Naive thymus-derived CD4-positive, alpha-beta T cell (primary cell): ENCODE data around the gene MLXIPL. TPM values are rescaled to one million over a fixed set of nuclear protein-coding genes. Genes with fewer than 3 reads are reported as not detected.
A peak's percentile ranks its signal among the peaks of the same experiment; 100 is the strongest.

Experiments
- ATAC-seq: fragments of 150-1000 bp; cut with Tn5 transposase; 2 replicates; pipeline ENCODE4 v1.10.0; 2021; ENCODE audit warnings: mild to moderate bottlenecking, moderate library complexity
- CTCF ChIA-PET: fragments of 350-600 bp; sonication (Branson Sonifier 250); formaldehyde crosslinking; loops from one replicate; lab custom pipeline; 2021; ENCODE audit warnings: antibody characterized with exemption; lab: Charles Lee
- POLR2A ChIA-PET: fragments of 350-600 bp; sonication (Branson Sonifier 250); formaldehyde crosslinking; loops from one replicate; lab custom pipeline; 2021; ENCODE audit warnings: antibody characterized with exemption, inconsistent platforms; lab: Charles Lee
- DNase-seq, 9 donors: peaks; one replicate each; pipeline versions ENCODE4 v3.0.0 to v3.0.0-alpha.2; 2020 to 2022; ENCODE audit warnings: mixed read lengths in 1 of 9
- H3K27ac ChIP-seq: one replicate; pipeline ENCODE4 v1.7.0; 2013; ENCODE audit warnings: mild to moderate bottlenecking, low read depth, low read length, moderate library complexity
- H3K27me3 ChIP-seq, 2 donors: one replicate each; pipeline ENCODE4 v1.7.0; 2013; ENCODE audit warnings: low read length in 2 of 2, mild to moderate bottlenecking in 2 of 2, moderate library complexity in 2 of 2; ENCODE audit not compliant: control insufficient read depth in 2 of 2, insufficient read depth in 2 of 2
- H3K36me3 ChIP-seq, 3 experiments: 1 replicate in 2 of 3; 2 replicates in 1 of 3; pipeline ENCODE4 v1.7.0; 2013; ENCODE audit warnings: low read length in 3 of 3, mild to moderate bottlenecking in 3 of 3, moderate library complexity in 1 of 3; ENCODE audit not compliant: insufficient read depth in 3 of 3, control insufficient read depth in 2 of 3
- H3K4me1 ChIP-seq, 2 donors: one replicate each; pipeline ENCODE4 v1.7.0; 2013; ENCODE audit warnings: low read length in 2 of 2, mild to moderate bottlenecking in 2 of 2, moderate library complexity in 1 of 2; ENCODE audit not compliant: control insufficient read depth in 2 of 2, insufficient read depth in 2 of 2
- H3K4me3 ChIP-seq: 2 replicates; pipeline ENCODE4 v1.7.0; 2013; ENCODE audit warnings: mild to moderate bottlenecking, low read length
- H3K9me3 ChIP-seq, 3 experiments: 1 replicate in 2 of 3; 2 replicates in 1 of 3; pipeline ENCODE4 v1.7.0; 2013; ENCODE audit warnings: low read length in 3 of 3; ENCODE audit not compliant: control insufficient read depth in 2 of 3
- H3K27ac Mint-ChIP-seq, 9 donors: one replicate each; pipeline ENCODE4 v1.8.0; 2020 to 2022; ENCODE audit warnings: mixed read lengths in 9 of 9, mild to moderate bottlenecking in 8 of 9, moderate library complexity in 5 of 9, inconsistent platforms in 2 of 9
- H3K27me3 Mint-ChIP-seq, 5 donors: one replicate each; pipeline ENCODE4 v1.8.0; 2021 to 2022; ENCODE audit warnings: mixed read lengths in 5 of 5, mild to moderate bottlenecking in 1 of 5
- H3K36me3 Mint-ChIP-seq, 5 donors: one replicate each; pipeline ENCODE4 v1.8.0; 2020 to 2022; ENCODE audit warnings: mixed read lengths in 5 of 5, mild to moderate bottlenecking in 3 of 5, inconsistent platforms in 1 of 5
- H3K4me1 Mint-ChIP-seq, 7 donors: one replicate each; pipeline ENCODE4 v1.8.0; 2020 to 2022; ENCODE audit warnings: mixed read lengths in 7 of 7, mild to moderate bottlenecking in 3 of 7, inconsistent platforms in 1 of 7
- H3K4me3 Mint-ChIP-seq, 10 donors: one replicate each; pipeline ENCODE4 v1.8.0; 2020 to 2022; ENCODE audit warnings: mild to moderate bottlenecking in 10 of 10, mixed read lengths in 10 of 10, moderate library complexity in 6 of 10, inconsistent platforms in 2 of 10
- H3K9me3 Mint-ChIP-seq, 11 donors: one replicate each; pipeline ENCODE4 v1.8.0; 2020 to 2022; ENCODE audit warnings: mixed read lengths in 11 of 11, mild to moderate bottlenecking in 4 of 11, inconsistent platforms in 1 of 11, moderate library complexity in 1 of 11
- intact Hi-C, 2 donors: fragments of 100-400 bp; cut with micrococcal nuclease; formaldehyde crosslinking; loops; one replicate each; pipeline ENCODE4 v1.15.1; 2023
- polyA plus RNA-seq, 2 donors: library from polyadenylated mRNA; unstranded; fragments of 300-500 nt; fragmentation: Illumina TruSeq; gene quantifications; one replicate each; pipeline ENCODE4 v1.2.3, GENCODE V29; 2021
- total RNA-seq, 6 experiments: library from RNA in 5 of 6; stranded (reverse) in 5 of 6; gene quantifications; 1 replicate in 5 of 6; 2 replicates in 1 of 6; pipeline ENCODE4 v1.2.3 and lab custom pipeline; 2021 to 2026

MLXIPL gene
- total and polyA plus RNA-seq, 7 experiments from 2014 or later, result not detected

GRCh38 chr7:73646785-73647724 is 22.7 kb upstream of the MLXIPL start:
- intact Hi-C loops, result no loop called here
- Histone ChIP-seq H3K27me3 (peaks cover 0 to 15% of the 10 kb centered on the region in 2 donors), H3K4me1 (peaks cover 0 to 4% of the 10 kb centered on the region in 2 donors), H3K4me3 (no peak overlapping the region), H3K9me3 (peaks cover 0 to under 1% (median 0%) of the 10 kb centered on the region in 3 experiments), H3K36me3 (no peaks in the 10 kb centered on the region), H3K27ac (no peak overlapping the region)
- ChIA-PET CTCF (no interaction called here), POLR2A (interaction anchor here (0.7 kb wide), 1 partner anchor 11 kb away, joined by 4 read pairs; no protein-coding TSS in a partner anchor)
- ATAC-seq, result no peak
- no peak for DNase-seq
- Mint-ChIP-seq H3K27ac (no peak overlapping the region), H3K27me3 (peaks cover 50 to 63% (median 55%) of the 10 kb centered on the region in 5 donors), H3K4me1 (peaks cover 8 to 17% (median 9%) of the 10 kb centered on the region in 7 donors), H3K4me3 (peak overlapping the region in 6 of 10 donors; percentile 29 to 56 (median 46)), H3K9me3 (peaks cover 0 to 6% (median under 1%) of the 10 kb centered on the region in 11 donors), H3K36me3 (peaks cover 0 to 1% (median under 1%) of the 10 kb centered on the region in 5 donors)

- Histone ChIP-seq H3K36me3 (no peaks in the 10 kb centered on the region), H3K4me3 (no peak overlapping the region), H3K9me3 (peaks cover 0 to 14% (median 7%) of the 10 kb centered on the region in 3 experiments), H3K27me3 (peaks cover 0 to 15% of the 10 kb centered on the region in 2 donors), H3K4me1 (peaks cover 0 to 4% of the 10 kb centered on the region in 2 donors), H3K27ac (no peak overlapping the region)
- H3K4me3 Mint-ChIP-seq, result no peak overlapping the region
- CTCF ChIA-PET, result interaction anchor here (1.2 kb wide), 1 partner anchor 16 kb away, joined by 4 read pairs; no protein-coding TSS in a partner anchor
- peaks cover 0 to 16% (median 5%) of the 10 kb centered on the region in 11 donors for H3K9me3 Mint-ChIP-seq
- intact Hi-C loops, result no loop called here
- no peak overlapping the region for H3K27ac Mint-ChIP-seq
- H3K27me3 Mint-ChIP-seq, result peaks cover 43 to 59% (median 47%) of the 10 kb centered on the region in 5 donors
- H3K36me3 Mint-ChIP-seq, result peaks cover 0 to 4% (median 4%) of the 10 kb centered on the region in 5 donors
- POLR2A ChIA-PET, result no interaction called here
- no peak for DNase-seq
- no peak for ATAC-seq
- peaks cover 8 to 17% (median 9%) of the 10 kb centered on the region in 7 donors for H3K4me1 Mint-ChIP-seq
Observed at GRCh38 chr7:73645643-73646174, 21.4 kb upstream of the MLXIPL start.

DNA sequence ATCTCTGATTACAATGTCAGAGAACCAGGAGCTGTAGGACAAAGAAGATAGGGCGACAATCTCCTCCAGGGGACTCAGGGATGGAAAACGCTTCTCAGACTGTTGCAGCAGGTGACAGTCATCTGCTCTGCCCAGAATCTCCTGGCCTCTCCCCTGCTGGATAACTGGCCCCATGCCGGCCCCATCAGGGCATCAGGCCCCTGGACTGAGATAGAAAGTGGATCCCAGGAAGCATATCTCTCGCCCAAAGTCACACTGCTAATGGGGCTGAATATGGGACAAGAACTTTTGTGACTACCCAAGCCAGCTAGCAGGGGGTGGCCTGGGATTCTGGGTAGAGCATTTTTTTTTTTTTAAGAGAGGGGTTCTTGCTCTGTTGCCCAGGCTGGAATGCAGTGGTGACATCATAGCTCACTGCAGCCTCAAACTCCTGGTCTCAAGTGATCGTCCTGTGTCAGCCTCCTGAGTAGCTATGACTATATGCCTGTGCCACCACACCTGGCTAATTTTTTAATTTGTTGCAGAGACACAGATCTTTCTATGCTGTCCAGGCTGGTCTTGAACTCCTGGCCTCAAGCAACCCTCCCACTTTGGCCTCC is 20.5 kb upstream of the MLXIPL start:
- peaks cover 0 to 15% of the 10 kb centered on the region in 2 donors for H3K27me3 ChIP-seq
- Mint-ChIP-seq H3K27ac (no peak overlapping the region), H3K9me3 (peaks cover 0 to 24% (median 7%) of the 10 kb centered on the region in 11 donors)

DNA sequence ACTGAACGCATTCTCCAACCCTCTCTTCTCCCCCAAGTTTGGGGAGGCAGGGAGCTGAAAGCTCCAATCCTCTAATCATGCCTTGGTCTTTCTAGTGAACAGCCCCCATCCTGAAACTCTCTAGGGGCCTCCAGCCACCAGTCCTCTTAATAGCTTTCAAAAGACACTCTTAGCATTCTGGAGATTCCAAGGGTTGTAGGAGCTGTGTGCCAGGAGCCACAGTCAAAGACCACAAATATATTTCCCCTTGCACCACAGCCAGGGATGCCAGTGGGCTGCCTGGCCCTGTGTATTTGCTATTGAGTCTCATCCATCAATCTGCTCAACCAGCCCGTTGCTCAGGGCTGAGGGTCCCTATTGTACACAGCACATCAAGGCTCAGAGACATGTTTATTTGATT is 18.5 kb upstream of the MLXIPL start:
- no peak overlapping the region for H3K27ac ChIP-seq
- no peak overlapping the region for H3K4me3 ChIP-seq
- peaks cover 0 to 16% (median 8%) of the 10 kb centered on the region in 3 experiments for H3K9me3 ChIP-seq
- H3K27me3 ChIP-seq, result peaks cover 0 to 5% of the 10 kb centered on the region in 2 donors
- H3K4me3 Mint-ChIP-seq, result no peak overlapping the region
- ChIA-PET CTCF (no interaction called here), POLR2A (no interaction called here)
- H3K27me3 Mint-ChIP-seq, result peaks cover 18 to 39% (median 25%) of the 10 kb centered on the region in 5 donors
- intact Hi-C loops, result no loop called here
- H3K4me1 ChIP-seq, result no peaks in the 10 kb centered on the region
- DNase-seq (no peak), ATAC-seq (no peak)
- H3K27ac Mint-ChIP-seq, result no peak overlapping the region
- no peaks in the 10 kb centered on the region for H3K4me1 Mint-ChIP-seq
- no peaks in the 10 kb centered on the region for H3K36me3 ChIP-seq
- H3K36me3 Mint-ChIP-seq, result peaks cover 0 to 4% (median 4%) of the 10 kb centered on the region in 5 donors
- H3K9me3 Mint-ChIP-seq, result peaks cover 0 to 24% (median 7%) of the 10 kb centered on the region in 11 donors

More for the DNA sequence above, 20.5 kb upstream of the MLXIPL start:
- POLR2A ChIA-PET, result no interaction called here
- Mint-ChIP-seq H3K27me3 (peaks cover 35 to 56% (median 40%) of the 10 kb centered on the region in 5 donors), H3K4me3 (no peak overlapping the region), H3K4me1 (peaks cover 8 to 17% (median 9%) of the 10 kb centered on the region in 7 donors), H3K36me3 (peaks cover 0 to 4% (median 4%) of the 10 kb centered on the region in 5 donors)
- no peak overlapping the region for H3K4me3 ChIP-seq
- CTCF ChIA-PET, result interaction anchor here (1.2 kb wide), 1 partner anchor 15 kb away, joined by 4 read pairs; no protein-coding TSS in a partner anchor
- H3K36me3 ChIP-seq, result no peaks in the 10 kb centered on the region
- ATAC-seq (no peak), DNase-seq (no peak)
- peaks cover 0 to 16% (median 8%) of the 10 kb centered on the region in 3 experiments for H3K9me3 ChIP-seq
- peaks cover 0 to 4% of the 10 kb centered on the region in 2 donors for H3K4me1 ChIP-seq
- intact Hi-C loops, result no loop called here
- no peak overlapping the region for H3K27ac ChIP-seq

GRCh38 chr7:73638911-73639310 is 14.6 kb upstream of the MLXIPL start:
- ChIA-PET CTCF (no interaction called here), POLR2A (no interaction called here)
- Histone ChIP-seq H3K4me3 (no peak overlapping the region), H3K27me3 (no peaks in the 10 kb centered on the region), H3K9me3 (peaks cover 0 to 16% (median 8%) of the 10 kb centered on the region in 3 experiments), H3K27ac (no peak overlapping the region), H3K4me1 (no peaks in the 10 kb centered on the region), H3K36me3 (no peaks in the 10 kb centered on the region)
- intact Hi-C loops, result no loop called here
- Mint-ChIP-seq H3K9me3 (peaks cover 0 to 24% (median 8%) of the 10 kb centered on the region in 11 donors), H3K4me1 (peaks cover 0 to 2% (median 0%) of the 10 kb centered on the region in 7 donors), H3K4me3 (no peak overlapping the region), H3K36me3 (peaks cover 0 to 9% (median 4%) of the 10 kb centered on the region in 5 donors), H3K27ac (no peak overlapping the region), H3K27me3 (peaks cover under 1 to 30% (median 20%) of the 10 kb centered on the region in 5 donors)
- ATAC-seq, result no peak
- no peak for DNase-seq
